HG02852 (cell line): Measurements from ENCODE around the gene SGMS1.
A peak's percentile ranks its signal among the peaks of the same experiment; 100 is the strongest.
"Not testable (repeated sequence)": the region's sequence is repeated elsewhere in the genome, so short reads cannot be mapped to it uniquely, and the experiment has no call there.

Experiments used
- ATAC-seq: cut with Tn5 transposase; IDR thresholded peaks from one replicate; pipeline ENCODE4 v1.9.1; 2021; ENCODE audit warnings: mild to moderate bottlenecking, moderate library complexity; ENCODE audit not compliant: unreplicated experiment

SGMS1 gene

DNA sequence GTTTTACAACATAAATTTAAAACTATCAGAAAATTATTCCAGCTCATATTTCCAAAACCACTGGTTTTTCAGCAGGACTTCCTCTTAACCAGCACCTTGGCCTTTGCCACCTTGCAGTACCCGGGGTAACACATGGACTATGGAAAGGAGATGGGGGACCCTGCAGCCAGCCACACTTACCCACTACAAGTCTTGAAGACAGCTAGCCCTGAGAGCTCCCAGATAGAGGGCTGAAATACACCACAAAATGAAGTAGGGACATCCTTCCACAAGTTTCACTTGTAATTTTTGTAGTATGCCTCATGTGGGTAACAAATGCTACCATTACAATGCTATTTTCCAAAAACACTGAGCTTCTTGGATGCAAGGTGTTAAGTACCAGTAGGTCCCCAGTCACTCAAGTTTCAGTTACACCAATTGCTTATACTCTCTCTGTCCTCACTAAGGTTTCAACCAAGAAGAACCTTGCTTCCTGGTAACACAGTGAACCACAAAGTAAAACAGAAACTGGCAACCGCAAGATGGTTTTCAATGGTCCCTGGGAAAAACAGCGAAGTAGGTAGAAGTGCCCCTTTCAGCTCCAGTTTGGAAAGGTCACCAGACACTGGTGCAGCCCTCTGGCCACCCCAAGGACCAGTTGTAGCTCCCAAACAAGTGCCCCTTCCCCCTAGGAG is 110.9 kb downstream of the SGMS1 start:
- peak; percentile 44 for ATAC-seq

DNA sequence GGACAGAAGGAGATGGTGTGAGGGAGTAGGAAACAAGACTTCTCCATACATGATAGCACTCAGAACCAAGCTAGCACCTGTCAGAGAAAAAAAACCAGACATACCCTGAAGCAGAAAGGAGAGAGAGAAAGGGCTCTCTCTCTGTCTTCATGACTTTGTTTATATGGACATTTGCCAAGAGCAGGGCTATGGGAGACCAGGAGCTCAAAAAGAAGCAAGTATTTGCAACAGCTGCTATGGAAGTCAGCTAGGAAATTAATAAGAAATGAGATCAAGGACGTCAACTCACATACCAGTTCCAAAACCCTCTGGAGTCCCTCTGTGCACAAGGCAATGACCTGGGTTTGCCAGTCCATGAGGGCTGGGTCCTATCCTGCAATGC is 111.6 kb downstream of the SGMS1 start:
- ATAC-seq = peak; percentile 12

DNA sequence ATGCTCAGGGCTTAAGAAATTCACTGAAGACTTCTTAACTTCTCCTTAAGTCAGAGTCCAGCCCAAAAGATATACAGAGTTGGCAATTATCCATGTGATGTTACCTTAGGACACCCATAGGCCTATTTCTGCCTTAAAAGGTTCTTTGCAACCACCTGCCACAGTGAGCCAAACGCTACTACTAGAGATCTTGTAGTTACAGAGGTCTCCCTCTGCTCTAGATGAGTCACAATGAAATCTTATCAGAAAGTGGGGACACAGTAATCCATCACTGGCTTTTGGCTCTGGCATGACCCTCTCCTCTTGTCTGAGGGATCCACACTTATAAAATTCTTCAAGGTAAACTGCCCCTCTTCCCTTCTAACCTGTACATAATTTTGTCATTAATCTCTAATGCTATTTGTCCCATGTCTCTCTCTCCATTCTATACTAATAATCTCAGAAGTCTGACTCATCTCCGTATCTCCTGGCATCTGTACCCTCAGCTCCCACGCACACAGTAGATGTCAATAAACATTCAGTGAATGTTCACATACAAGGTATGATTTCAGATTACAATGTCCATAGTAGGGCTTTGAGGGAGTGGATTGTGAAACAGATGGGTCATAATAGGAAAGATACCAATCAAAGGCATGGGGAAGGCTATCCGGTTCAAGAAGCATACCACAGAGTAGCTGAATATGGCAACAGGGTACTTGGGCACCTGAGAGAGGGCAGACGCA is 112.1 kb downstream of the SGMS1 start:
- ATAC-seq = peak; percentile 22

DNA sequence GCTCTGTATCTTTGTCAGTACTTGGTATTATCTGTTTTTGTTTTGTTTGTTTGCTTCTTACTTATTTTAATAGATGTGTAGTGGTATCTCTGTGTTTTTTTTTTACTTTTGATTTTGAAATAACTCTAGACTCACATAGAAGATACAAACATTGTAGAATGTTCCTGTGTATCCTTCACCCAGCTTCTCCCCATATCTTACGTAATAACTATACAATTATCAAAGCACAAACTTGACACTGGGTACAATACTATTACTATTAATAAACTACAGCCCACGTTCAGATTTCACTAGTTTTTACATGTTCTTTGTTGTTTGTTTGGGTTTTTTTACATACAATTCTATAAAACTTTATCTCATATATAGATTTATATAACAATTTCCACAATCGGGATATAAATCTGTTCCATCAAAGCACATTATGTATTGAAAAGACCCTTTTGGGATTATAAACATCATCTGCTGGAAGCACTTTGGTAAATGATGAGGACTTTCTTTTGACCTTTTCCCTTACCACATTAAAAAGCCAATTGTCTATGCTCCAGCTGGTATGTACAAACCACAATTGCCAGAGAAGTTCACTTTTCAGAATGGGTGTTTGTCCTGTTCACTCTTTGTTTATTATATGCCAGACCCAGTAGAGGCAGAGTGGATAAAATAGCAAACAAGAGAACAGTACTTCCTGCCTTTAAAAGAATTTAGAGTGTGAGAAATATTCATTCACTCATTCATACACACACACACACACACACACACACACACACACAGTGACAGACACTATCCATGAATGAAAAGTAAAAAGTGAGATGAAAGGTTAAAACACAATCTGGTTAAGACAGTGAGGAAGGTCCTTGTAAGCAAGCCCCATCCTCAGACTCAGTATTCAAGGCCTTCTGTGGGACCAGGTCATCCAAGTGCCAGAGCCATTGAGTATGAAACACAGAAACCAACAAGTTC is 113.0 kb downstream of the SGMS1 start:
- ATAC-seq = no peak

DNA sequence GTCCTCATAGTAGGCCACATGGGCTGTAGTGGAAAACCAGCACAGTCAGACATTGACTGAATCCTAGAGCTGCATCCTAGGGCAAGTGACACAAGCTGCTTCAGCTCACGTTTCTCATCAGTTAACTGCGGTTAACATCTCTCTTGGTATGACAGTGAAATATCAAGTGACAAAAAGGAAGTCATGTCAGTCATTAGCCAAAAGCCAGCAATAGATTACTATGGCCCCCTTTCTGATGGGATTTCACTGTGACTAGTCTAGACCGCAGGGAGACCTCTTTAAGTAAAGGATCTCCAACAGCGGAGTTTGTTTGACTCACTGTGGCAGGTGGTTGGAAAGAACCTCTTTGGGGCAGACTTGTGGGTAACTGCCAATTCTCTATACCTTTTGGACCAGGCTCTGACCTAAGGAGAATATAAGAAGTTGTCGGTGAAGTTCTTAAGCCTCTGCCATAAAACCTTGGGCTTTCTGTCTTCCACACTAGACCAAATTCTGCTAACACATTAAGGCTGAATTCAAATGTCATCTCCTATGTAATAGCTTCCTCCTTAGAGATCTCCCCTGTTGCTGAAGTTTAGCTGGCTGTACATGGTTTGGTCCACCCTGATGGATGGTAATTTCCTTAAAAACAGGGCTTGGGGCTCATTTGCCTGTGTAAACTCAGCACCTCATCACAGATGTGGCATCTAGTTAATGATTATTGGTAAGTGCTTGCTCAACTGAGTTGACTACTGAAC is 115.3 kb downstream of the SGMS1 start:
- peak; percentile 82 for ATAC-seq

DNA sequence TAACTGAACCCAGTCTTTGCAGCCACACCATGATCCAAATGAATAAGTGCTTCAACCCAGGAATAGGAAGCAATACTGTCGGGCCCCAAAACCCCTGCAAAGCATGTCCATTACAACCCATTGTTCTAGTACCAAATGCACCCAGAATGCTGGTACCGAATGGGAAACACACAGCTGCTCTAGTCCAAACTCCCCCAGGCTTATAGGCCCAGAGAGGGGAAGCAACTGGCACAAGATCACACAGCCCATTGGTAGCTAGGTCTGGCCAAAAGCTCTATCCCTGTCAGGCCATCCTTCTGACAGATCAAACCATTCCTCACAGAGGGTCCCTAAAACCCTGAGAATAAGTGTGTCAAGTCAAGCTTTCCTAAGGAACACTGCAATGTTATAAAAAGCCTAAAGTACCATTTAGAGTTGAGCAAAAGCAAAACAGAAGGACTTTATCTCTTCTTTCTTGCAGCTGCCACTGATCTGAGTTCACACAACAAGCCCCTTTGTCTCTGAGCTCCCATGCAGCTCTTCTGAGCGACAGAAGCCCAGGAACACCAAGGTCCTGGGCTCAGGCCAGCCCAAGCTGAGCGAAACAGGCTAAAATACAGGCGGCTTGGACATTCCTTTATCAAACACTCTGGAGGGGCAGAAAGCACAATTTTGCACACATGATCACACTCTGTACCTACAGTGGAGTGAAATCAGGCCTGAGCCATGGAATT is 116.7 kb downstream of the SGMS1 start:
- ATAC-seq = no peak

DNA sequence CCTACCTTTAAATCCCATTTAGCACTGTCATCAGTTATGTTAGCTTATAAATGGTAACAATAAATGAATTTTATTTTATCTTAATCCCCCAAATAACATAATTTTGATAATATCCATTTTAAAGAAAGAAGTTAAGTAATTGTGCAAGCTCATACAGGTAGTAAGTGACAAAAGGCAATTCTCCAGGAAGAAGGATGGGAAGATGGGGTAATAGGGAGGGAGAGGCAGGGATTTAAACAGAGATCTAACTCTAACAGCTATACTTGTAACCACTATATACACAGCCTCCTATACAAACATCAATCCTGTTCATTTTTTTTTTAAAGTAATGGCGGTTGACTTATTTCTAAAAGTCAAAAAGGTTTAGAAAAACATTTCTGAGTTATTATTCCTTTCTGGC is 119.4 kb downstream of the SGMS1 start:
- no peak for ATAC-seq

DNA sequence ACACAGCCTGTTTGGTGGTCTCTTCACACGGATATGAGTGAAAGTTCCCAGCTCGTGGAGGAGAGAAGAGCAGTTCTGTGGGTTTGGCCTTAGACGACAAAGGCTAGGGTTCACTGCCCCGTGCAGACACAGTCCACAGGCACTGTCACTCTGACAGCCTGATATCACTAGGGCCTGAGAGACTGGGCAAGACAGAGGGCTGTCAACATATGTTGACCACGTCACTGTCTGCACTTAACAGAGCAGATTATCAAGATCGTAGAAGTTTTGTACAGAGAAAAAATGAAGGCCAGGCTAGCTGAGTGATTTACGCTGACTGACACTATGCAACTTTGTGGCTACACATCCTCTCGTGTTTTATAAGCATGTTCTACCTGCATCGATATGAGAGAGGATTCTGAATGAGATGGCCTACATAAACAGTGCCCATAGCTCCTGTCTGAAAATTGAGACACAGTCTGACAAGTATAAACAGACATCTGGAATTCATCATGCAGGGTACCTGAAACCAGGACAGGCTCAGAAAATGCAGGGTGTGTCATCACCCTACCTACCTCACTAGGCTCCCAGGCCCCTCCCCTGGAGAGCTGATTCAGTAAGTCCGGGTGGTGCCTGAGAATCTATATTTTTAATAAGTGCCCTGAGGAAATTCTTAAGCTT is 120.0 kb downstream of the SGMS1 start:
- no peak for ATAC-seq

DNA sequence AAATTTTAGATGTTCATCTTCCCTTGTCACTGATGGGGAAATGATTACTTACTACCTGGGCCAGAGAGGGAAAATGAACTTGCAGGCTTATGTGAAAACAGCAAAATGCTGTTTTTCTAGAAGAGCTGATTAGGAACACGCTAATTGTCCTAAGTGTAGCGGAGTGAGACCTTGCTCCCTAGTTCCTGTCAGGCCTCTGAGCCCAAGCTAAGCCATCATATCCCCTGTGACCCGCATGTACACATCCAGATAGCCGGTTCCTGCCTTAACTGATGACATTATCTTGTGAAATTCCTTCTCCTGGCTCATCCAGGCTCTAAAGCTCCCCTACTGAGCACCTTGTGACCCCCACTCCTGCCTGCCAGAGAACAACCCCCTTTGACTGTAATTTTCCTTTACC is 120.6 kb downstream of the SGMS1 start:
- ATAC-seq = not testable (repeated sequence)

DNA sequence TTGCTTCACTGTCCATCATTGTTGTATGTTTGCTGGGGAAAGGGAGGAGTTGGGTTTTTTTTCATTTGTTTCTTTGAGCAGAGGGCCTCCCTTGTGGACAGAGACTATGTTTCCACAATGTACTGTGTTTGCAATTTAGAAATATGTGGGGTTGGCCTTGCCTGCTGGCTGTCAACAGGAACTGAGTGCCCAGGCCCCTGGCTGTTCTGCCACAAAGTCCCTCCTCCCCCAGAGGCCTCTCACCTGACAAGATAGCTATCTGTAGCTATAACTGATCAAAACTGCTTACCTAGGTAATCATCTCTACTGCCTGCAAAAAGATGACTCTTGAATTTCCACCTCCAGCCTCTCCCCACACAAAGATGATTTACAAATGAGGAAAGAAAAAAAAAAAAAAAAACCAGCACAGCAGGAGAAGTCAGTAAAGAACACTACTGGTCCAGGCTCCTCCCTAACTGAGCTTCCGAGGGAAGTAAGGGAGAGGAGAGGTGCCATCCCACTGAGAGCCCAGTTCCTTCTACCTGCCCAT is 121.8 kb downstream of the SGMS1 start:
- ATAC-seq = no peak

DNA sequence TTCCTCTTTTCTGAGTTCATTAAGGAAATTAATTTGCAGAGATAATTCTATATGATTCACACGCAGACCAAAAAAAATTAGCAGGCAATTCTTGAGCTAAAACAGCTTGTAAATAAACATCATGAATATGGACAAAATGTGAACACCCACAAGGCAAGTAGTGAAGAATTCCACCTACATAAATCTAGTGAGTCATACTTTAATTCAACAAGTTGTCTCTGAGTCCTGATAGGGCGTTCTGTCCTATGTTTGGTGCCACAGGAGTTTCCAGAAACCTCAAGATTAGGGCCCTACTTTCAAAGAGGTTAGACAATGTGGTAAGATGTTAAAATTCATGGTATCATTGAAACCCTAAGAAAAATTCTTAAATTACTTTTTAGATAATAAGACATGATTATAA is 122.3 kb downstream of the SGMS1 start:
- no peak for ATAC-seq

DNA sequence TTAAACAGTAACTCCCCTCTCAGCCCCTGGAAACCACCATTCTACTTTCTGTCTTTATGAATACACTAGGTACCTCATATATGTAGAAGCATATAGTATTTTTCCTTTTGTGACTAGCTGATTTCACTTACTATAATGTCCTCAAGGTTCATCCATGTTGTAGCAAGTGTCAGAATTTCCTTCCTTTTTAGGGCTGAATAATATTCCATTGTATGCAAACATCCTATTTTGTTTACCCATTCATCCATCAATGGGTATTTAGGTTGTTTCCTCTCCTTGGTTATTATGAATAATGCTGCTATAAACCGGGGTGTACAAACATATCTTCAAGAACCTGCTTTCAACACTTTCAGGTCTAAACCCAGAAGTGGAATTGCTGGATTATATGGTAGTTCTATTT is 125.3 kb downstream of the SGMS1 start:
- no peak for ATAC-seq

DNA sequence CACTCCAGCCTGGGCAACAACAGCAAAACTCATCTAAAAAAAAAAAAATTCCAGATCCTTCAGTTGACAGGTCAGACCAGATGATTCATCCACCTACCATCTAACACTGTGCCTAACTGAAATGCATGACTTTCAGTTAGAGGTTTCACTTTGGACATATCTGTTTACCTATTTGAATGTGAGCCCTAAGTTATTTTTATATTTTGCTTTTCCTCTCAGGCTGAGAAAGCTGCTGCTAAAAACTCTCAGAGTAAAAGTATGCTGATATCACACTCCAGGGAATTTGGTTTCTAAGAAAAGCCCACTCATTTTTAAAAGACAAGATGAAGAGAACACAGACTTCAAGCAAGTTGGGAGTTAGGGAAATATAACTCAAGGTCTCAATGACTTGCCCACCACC is 126.0 kb downstream of the SGMS1 start:
- ATAC-seq = peak; percentile 97

DNA sequence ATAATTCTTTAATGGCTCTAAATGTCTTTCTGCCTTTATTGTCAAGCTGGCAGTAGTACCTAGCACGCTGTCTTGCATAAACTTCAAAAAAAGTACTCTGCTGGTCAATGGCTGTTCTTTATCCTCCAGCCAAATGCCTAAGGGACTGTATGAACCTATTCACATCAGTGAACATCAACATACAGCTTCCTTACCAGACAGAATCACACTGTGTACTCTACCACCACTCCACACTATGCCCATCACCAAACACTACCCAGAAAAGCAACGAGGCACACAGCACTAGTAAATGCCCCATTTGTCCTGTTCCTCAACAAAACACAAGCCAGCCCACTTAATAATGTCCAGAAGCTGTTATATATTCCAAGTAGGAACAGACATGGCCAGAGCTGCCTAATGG is 127.5 kb downstream of the SGMS1 start:
- no peak for ATAC-seq

DNA sequence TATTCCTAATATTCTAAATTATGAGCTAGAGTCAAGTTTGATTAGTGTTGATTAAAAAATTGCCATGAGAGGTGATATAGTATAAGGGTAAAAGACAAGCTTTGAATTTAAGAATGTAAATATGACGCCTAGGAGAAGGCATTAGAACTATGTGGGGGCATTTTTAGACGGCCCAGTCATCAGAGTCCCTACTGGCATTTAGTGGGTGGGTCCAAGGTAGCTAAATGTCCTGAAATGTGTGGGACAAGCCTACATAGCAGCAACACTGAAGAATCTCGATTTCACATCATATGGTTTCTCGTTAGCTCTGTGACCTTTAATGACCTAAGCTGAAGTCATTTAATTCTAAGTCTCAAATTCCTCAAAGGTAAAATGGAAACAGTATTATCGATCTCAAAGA is 133.5 kb downstream of the SGMS1 start:
- no peak for ATAC-seq

DNA sequence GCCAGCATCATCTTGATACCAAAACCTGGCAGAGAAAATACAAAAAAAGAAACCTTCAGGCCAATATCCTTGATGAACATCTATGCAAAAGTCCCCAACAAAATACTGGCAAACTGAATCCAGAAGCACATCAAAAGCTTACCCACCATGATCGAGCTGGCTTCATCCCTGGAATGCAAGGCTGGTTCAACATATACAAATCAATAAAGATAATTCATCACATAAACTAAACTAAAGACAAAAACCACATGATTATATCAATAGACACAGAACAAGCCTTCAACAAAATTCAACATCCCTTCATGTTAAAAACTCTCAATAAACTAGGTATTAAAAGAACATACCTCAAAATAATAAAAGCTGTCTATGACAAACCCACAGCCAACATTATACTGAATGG is 139.2 kb downstream of the SGMS1 start:
- ATAC-seq = not testable (repeated sequence)

DNA sequence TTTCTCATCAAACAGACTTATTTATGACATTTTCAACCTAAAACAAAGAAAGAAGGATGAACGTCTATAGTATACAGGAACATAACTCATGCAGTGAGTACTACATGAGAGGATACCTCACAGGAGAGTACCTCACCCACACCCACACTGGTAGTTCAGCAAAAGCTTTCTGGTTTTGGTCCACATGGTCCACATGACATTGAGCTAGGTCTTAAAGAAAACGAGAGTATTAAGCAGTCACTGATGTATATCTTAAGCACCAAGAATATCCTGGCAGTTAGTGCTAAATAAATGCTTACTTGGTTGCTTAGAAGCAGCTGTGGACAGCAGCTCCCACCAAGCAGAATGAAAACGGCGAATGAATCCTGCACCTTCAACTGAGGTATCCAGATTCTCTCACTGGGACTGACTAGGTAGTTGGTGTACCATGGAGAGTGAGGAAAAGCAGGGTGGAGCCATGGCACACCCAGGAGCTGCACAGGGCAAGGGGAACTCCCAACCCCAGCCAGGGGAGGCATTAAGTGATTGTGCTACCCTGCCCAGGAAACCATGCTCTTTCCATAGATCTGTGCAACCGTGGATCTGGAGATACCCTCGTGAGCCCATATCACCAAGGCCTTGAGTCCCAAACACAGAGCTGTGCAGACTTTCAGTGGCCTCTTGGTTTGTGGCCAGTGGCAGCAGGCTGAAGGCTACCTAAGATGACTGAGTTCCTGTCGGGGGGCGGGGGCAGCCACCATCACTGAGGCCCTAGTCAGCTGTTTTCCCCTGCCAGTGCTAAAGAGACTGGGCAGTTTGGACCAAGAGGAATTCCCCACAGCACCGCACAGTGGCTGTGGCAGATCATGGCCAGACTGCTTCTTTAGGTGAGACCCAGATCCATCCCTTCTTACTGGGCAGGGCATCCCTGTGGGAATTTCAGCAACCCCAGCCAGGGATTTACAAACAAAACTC is 143.4 kb downstream of the SGMS1 start:
- ATAC-seq = peak; percentile 93
